HepG2 (cell line): ENCODE data around the gene CR1. TPM values are rescaled to one million over a fixed set of nuclear protein-coding genes. Genes with fewer than 3 reads are reported as not detected.

Experiments
- ATAC-seq: fragments of 200-7000 bp; cut with Tn5 transposase; 3 replicates; pipeline ENCODE4 v1.9.1; 2020; ENCODE audit warnings: mild to moderate bottlenecking, moderate library complexity
- BruUV-seq: library from RNA; stranded (reverse); fragments of 400-500 nt; replicated peaks from 2 replicates; lab custom pipeline; 2021; lab: Mats Ljungman, UMichigan
- CTCF ChIA-PET: fragments of 300-600 bp; formaldehyde crosslinking; extraction: SDS; loops from one replicate; lab custom pipeline; 2021; ENCODE audit warnings: low total read pairs, inconsistent platforms, low intra/inter-chr PET ratio; lab: Yijun Ruan, JAX
- POLR2A ChIA-PET: fragments of 350-600 bp; sonication (Branson Sonifier 250); formaldehyde crosslinking; loops from one replicate; lab custom pipeline; 2020; ENCODE audit warnings: antibody characterized with exemption, inconsistent platforms; lab: Yijun Ruan, JAX
- DNase-seq: peaks from one replicate; pipeline ENCODE4 v3.0.0-alpha.2; 2015; ENCODE audit warnings: low spot score
- FAIRE-seq: peaks from 3 replicates; lab custom pipeline; 2011; peaks lifted over from hg19 to GRCh38; lab: Jason Lieb, UNC
- H2AFZ ChIP-seq: one replicate; pipeline ENCODE4 v1.6.1; 2011; ENCODE audit warnings: low read length, inconsistent platforms
- H3K27ac ChIP-seq: fragments of 300-600 bp; 3 replicates; pipeline ENCODE4 v1.8.0; 2011; ENCODE audit warnings: mixed run types, mild to moderate bottlenecking, mixed read lengths, low read length, inconsistent platforms; ENCODE audit not compliant: insufficient read depth; ENCODE audit errors: extremely low read length
- H3K27me3 ChIP-seq, 2 experiments: fragments of 200-600 bp in 1 of 2; 2 replicates in 1 of 2; 3 replicates in 1 of 2; pipeline versions ENCODE4 v1.6.0 to v1.8.0; 2011; ENCODE audit warnings: low read length in 2 of 2, mild to moderate bottlenecking in 2 of 2, moderate library complexity in 2 of 2, inconsistent platforms in 1 of 2; ENCODE audit not compliant: insufficient read depth in 2 of 2, control insufficient read depth in 1 of 2
- H3K36me3 ChIP-seq, 2 experiments: fragments of 200-600 bp in 1 of 2; replicated peaks in 1 of 2; 2 replicates in 1 of 2; 3 replicates in 1 of 2; pipeline versions ENCODE4 v1.5.1 to v1.8.0; 2011; ENCODE audit warnings: low read length in 2 of 2, inconsistent platforms in 1 of 2; ENCODE audit not compliant: insufficient read depth in 2 of 2, control insufficient read depth in 1 of 2
- H3K4me1 ChIP-seq: 2 replicates; pipeline ENCODE4 v1.5.1; 2012; ENCODE audit warnings: low read length, inconsistent platforms; ENCODE audit not compliant: insufficient read depth
- H3K4me2 ChIP-seq: 2 replicates; pipeline ENCODE4 v1.6.0; 2011; ENCODE audit warnings: low read depth, low read length, inconsistent platforms
- H3K4me3 ChIP-seq, 3 experiments: fragments of 200-600 bp in 1 of 3; sonication (generic), shearing (Covaris generic) in 1 of 3; replicated peaks in 1 of 3; 2 replicates each; pipeline ENCODE4 v1.5.1; 2011 to 2016; ENCODE audit warnings: low read length in 3 of 3, inconsistent platforms in 2 of 3, low read depth in 2 of 3, mild to moderate bottlenecking in 2 of 3, control low read depth in 1 of 3, mixed read lengths in 1 of 3; ENCODE audit not compliant: insufficient read depth in 1 of 3
- H3K79me2 ChIP-seq: one replicate; pipeline ENCODE4 v1.6.1; 2011; ENCODE audit warnings: low read length, inconsistent platforms; ENCODE audit not compliant: insufficient read depth
- H3K9ac ChIP-seq: 2 replicates; pipeline ENCODE4 v1.6.0; 2011; ENCODE audit warnings: mild to moderate bottlenecking, low read depth, low read length, inconsistent platforms; ENCODE audit not compliant: insufficient read depth
- H3K9me3 ChIP-seq: 2 replicates; pipeline ENCODE4 v1.5.1; 2012; ENCODE audit warnings: mild to moderate bottlenecking, low read length
- H4K20me1 ChIP-seq: 2 replicates; pipeline ENCODE4 v1.6.0; 2011; ENCODE audit warnings: inconsistent platforms, mild to moderate bottlenecking, low read length, moderate library complexity; ENCODE audit not compliant: insufficient read depth
- BHLHE40 ChIP-seq: IDR thresholded peaks from 2 replicates; pipeline ENCODE4 v1.6.1; 2011; ENCODE audit warnings: low read length, improper control_type of control experiment
- ETV6 ChIP-seq: sonication (generic); formaldehyde crosslinking; conservative IDR thresholded peaks from 2 replicates; pipeline ENCODE4 v1.4.0; 2020; ENCODE audit warnings: missing genetic modification reagents
- FOSL2 ChIP-seq: sonication (generic); formaldehyde crosslinking; IDR thresholded peaks from 2 replicates; pipeline ENCODE4 v1.4.0; 2020; ENCODE audit warnings: missing genetic modification reagents
- JDP2 ChIP-seq: sonication (generic); formaldehyde crosslinking; IDR thresholded peaks from 2 replicates; pipeline ENCODE4 v1.8.1; 2022; ENCODE audit warnings: missing genetic modification reagents, borderline replicate concordance
- MAFF ChIP-seq: IDR thresholded peaks from 2 replicates; pipeline ENCODE4 v1.6.1; 2011; ENCODE audit warnings: low read depth, low read length, improper control_type of control experiment
- MAFK ChIP-seq, 2 experiments: IDR thresholded peaks in 1 of 2; conservative IDR thresholded peaks in 1 of 2; 2 replicates each; pipeline ENCODE4 v1.6.1; 2011; ENCODE audit warnings: improper control_type of control experiment in 2 of 2, low read length in 2 of 2
- MYC ChIP-seq: sonication (generic); formaldehyde crosslinking; IDR thresholded peaks from 2 replicates; pipeline ENCODE4 v1.9.0; 2021; ENCODE audit warnings: missing genetic modification reagents, borderline replicate concordance
- RFX5 ChIP-seq: IDR thresholded peaks from 2 replicates; pipeline ENCODE4 v1.6.1; 2011; ENCODE audit warnings: low read depth, low read length, improper control_type of control experiment
- THAP11 ChIP-seq: IDR thresholded peaks from 2 replicates; pipeline ENCODE4 v1.6.1; 2016; ENCODE audit warnings: missing biosample characterization, missing genetic modification reagents
- ZNF451 ChIP-seq: sonication (generic); formaldehyde crosslinking; IDR thresholded peaks from 2 replicates; pipeline ENCODE4 v1.5.0; 2020; ENCODE audit warnings: mild to moderate bottlenecking, missing genetic modification reagents
- ZNF776 ChIP-seq: sonication (generic); formaldehyde crosslinking; IDR thresholded peaks from 2 replicates; pipeline ENCODE4 v1.4.0; 2020; ENCODE audit warnings: mild to moderate bottlenecking, missing genetic modification reagents
- WGBS: methylation state at CpG from one replicate; pipeline ENCODE4 v1.1.6; 2017; ENCODE audit warnings: low lambda C conversion rate; 5-methylcytosine and 5-hydroxymethylcytosine counted together
- in situ Hi-C: cut with HindIII; loops from 2 replicates; pipeline ENCODE4 v1.10.0; 2017; ENCODE audit warnings: low pct_unique_long_range_greater_than_20kb; ENCODE audit not compliant: extremely low pct_ligation_motif_present
- intact Hi-C: fragments of 100-400 bp; cut with micrococcal nuclease; formaldehyde crosslinking; loops from one replicate; pipeline ENCODE4 v1.10.0; 2022; ENCODE audit not compliant: unreplicated experiment
- polyA plus RNA-seq, 8 experiments: library from polyadenylated mRNA; depleted of rRNA in 3 of 8; stranded (reverse) in 7 of 8; unstranded in 1 of 8; fragments of >200 nt; fragmentation: Illumina TruSeq in 4 of 8; extraction: Trizol in 4 of 8; gene quantifications; 2 replicates each; pipeline versions ENCODE4 v1.2.1 to v1.2.3, GENCODE V29; 2011 to 2016; ENCODE audit warnings: low read depth in 4 of 8, missing spikeins in 1 of 8, mixed read lengths in 1 of 8; ENCODE audit not compliant: insufficient read depth in 1 of 8
- total RNA-seq, 5 experiments: library from RNA; depleted of rRNA; stranded (reverse); fragments of >200 nt; fragmentation: Illumina TruSeq; extraction: Trizol; gene quantifications; 2 replicates each; pipeline ENCODE4 v1.2.3, GENCODE V29; 2016; ENCODE audit warnings: low read depth in 1 of 5
- TF ChIP-seq, protein P1 (sequence below): sonication (generic); formaldehyde crosslinking; IDR thresholded peaks from 2 replicates; pipeline ENCODE4 v1.8.1; 2023; ENCODE audit warnings: mild to moderate bottlenecking, missing genetic modification reagents
- TF ChIP-seq, protein P2 (sequence below): sonication (generic); formaldehyde crosslinking; IDR thresholded peaks from 2 replicates; pipeline ENCODE4 v1.4.0; 2020; ENCODE audit warnings: missing genetic modification reagents; ENCODE audit errors: not compliant biosample characterization
- TF ChIP-seq, protein P3 (sequence below): sonication (generic); formaldehyde crosslinking; IDR thresholded peaks from 2 replicates; pipeline ENCODE4 v1.8.1; 2023; ENCODE audit warnings: missing genetic modification reagents, mild to moderate bottlenecking, borderline replicate concordance

The CR1 gene
- total and polyA plus RNA-seq, 2 of the 13 experiments (the other 11 are each of a cell fraction or from before 2014, with no cell fraction given) = not detected

DNA sequence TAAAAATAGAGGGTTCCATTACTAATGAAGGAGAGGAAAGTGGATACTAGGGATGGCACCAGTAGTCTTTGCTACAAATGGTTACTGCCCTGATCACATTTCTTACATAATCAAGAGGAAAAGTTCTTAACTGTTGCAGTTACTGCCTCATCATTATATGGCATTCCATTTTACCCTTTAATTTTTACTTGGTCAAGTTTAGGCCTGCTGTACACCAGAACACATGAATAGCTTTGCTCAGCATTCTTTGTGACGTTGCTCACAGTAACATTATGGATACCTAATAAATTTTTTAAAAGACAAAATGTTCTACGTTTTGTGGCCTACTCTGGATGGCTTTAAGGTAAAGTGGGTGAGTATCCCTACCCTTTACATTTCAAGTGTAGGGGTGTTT is 110.4 kb downstream of the CR1 start:
- 52% methylated on average over 2 of the region's 2 CpGs for WGBS
- Histone ChIP-seq H3K4me2 (no peak overlapping the region), H4K20me1 (no peaks in the 10 kb centered on the region), H3K9ac (no peak overlapping the region), H3K9me3 (no peaks in the 10 kb centered on the region), H3K4me3 (no peak overlapping the region), H3K4me1 (peaks cover 23% of the 10 kb centered on the region), H3K79me2 (no peaks in the 10 kb centered on the region), H3K36me3 (no peaks in the 10 kb centered on the region), H3K27me3 (no peaks in the 10 kb centered on the region), H2AFZ (no peak overlapping the region), H3K27ac (no peak overlapping the region)
- ATAC-seq (no peak), FAIRE-seq (no peak)
- BruUV-seq = no TSS peak
- POLR2A ChIA-PET = no interaction called here
- CTCF ChIA-PET = no interaction called here
- in situ Hi-C loops = no loop called here
- TF ChIP-seq ZNF451 (CRISPR knock-in tag) (no peak), MAFK (conservative IDR thresholded peaks at IDR 0.05 in 1 of 2, IDR thresholded peaks at IDR 0.05 in 1 of 2; ENCODE audit: low read length in 2 of 2) (peak in 1 of 2 experiments; percentile 53; a peak in 2 of 4 replicates), MAFF (0 out of 2 replicates have a peak, but pooled peaks have one; percentile 9)
- TF ChIP-seq, all 625 proteins: peak for 2
- DNase-seq = no peak
- intact Hi-C loops = no loop called here

DNA sequence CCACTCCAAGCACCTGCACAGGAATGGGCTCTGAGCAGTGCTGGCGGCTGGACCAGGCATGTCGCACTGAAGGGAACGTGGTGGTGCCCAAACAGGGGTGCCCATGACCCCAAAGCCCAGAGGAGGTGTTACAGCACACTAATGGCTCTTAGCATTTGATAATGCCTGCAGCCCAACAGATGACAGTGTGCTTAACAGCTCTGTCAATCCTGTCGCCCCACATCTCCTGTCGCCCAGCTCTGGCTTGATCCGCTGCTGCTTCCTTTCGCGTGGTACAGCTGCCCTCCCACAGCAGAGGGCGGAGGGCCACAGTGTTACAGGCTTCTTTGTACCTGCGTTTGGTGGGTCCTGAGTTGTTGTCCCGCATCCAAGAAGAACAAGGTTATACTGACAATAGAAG is 116.8 kb downstream of the CR1 start:
- FAIRE-seq (no peak), DNase-seq (no peak), ATAC-seq (no peak)
- no peaks in the 10 kb centered on the region for H3K36me3 ChIP-seq
- no peaks in the 10 kb centered on the region for H3K4me1 ChIP-seq
- 72% methylated on average over 9 of the region's 11 CpGs for WGBS
- H2AFZ ChIP-seq = no peak overlapping the region
- no TSS peak for BruUV-seq
- H4K20me1 ChIP-seq = no peaks in the 10 kb centered on the region
- H3K79me2 ChIP-seq = no peaks in the 10 kb centered on the region
- ChIA-PET POLR2A (no interaction called here), CTCF (no interaction called here)
- in situ Hi-C loops = no loop called here
- no peak overlapping the region for H3K4me2 ChIP-seq
- H3K27ac ChIP-seq = no peak overlapping the region
- no peaks in the 10 kb centered on the region for H3K27me3 ChIP-seq
- TF ChIP-seq JDP2 (no peak), BHLHE40 (no peak), MYC (CRISPR knock-in tag) (no peak), ZNF776 (no peak), FOSL2 (CRISPR knock-in tag) (no peak), RFX5 (no peak), THAP11 (CRISPR knock-in tag) (no peak), ETV6 (CRISPR knock-in tag) (no peak)
- TF ChIP-seq, protein P1, sequence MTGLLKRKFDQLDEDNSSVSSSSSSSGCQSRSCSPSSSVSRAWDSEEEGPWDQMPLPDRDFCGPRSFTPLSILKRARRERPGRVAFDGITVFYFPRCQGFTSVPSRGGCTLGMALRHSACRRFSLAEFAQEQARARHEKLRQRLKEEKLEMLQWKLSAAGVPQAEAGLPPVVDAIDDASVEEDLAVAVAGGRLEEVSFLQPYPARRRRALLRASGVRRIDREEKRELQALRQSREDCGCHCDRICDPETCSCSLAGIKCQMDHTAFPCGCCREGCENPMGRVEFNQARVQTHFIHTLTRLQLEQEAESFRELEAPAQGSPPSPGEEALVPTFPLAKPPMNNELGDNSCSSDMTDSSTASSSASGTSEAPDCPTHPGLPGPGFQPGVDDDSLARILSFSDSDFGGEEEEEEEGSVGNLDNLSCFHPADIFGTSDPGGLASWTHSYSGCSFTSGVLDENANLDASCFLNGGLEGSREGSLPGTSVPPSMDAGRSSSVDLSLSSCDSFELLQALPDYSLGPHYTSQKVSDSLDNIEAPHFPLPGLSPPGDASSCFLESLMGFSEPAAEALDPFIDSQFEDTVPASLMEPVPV (CRISPR knock-in tag) = no peak
- TF ChIP-seq, protein P2, sequence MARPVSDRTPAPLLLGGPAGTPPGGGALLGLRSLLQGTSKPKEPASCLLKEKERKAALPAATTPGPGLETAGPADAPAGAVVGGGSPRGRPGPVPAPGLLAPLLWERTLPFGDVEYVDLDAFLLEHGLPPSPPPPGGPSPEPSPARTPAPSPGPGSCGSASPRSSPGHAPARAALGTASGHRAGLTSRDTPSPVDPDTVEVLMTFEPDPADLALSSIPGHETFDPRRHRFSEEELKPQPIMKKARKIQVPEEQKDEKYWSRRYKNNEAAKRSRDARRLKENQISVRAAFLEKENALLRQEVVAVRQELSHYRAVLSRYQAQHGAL (CRISPR knock-in tag) = no peak
- TF ChIP-seq, protein P3, sequence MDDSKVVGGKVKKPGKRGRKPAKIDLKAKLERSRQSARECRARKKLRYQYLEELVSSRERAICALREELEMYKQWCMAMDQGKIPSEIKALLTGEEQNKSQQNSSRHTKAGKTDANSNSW (CRISPR knock-in tag) = no peak
- no peak overlapping the region for H3K4me3 ChIP-seq
- H3K9me3 ChIP-seq = no peaks in the 10 kb centered on the region
- intact Hi-C loops = no loop called here
- H3K9ac ChIP-seq = no peak overlapping the region
